ENCODE data around the gene IL21R. TPM values are rescaled to one million over a fixed set of nuclear protein-coding genes. Genes with fewer than 3 reads are reported as not detected.

The IL21R gene
- total RNA-seq, 3 donors from 2014 or later (not counting 1 experiment from before 2014, with no cell fraction given) = 24.3 to 45.7 (median 26.5) TPM

GRCh38 chr16:27383556-27384243 is 18.3 kb upstream of the IL21R start:
- no peaks in the 10 kb centered on the region for H3K9me3 ChIP-seq (ENCODE audit: control insufficient read depth, insufficient read depth, low read length)
- Mint-ChIP-seq H3K27ac (peak overlapping the region; percentile 66 to 81), H3K4me1 (peaks cover 11 to 12% of the 10 kb centered on the region in 2 donors), H3K27me3 (ENCODE audit: low read depth in 2 of 2) (peaks cover 0 to 2% of the 10 kb centered on the region in 2 donors), H3K36me3 (peaks cover 9% of the 10 kb centered on the region), H3K4me3 (no peak overlapping the region), H3K9me3 (peaks cover 2 to 6% of the 10 kb centered on the region in 2 donors)
- no peaks in the 10 kb centered on the region for H3K27me3 ChIP-seq (ENCODE audit: control insufficient read depth, insufficient read depth, low read length)
- H3K4me3 ChIP-seq (ENCODE audit: low read length) = no peak overlapping the region
- DNase-seq = peak; percentile 2 to 64
- no peak overlapping the region for H3K27ac ChIP-seq (ENCODE audit: low read length)
- TF ChIP-seq CTCF (IDR thresholded peaks at IDR 0.05) = no peak
- no peaks in the 10 kb centered on the region for H3K36me3 ChIP-seq (ENCODE audit: control insufficient read depth, insufficient read depth, low read length)
- H3K4me1 ChIP-seq (ENCODE audit: control insufficient read depth, insufficient read depth, low read length) = peaks cover 48% of the 10 kb centered on the region
- ATAC-seq = peak in 1 of 3 donors; percentile 36
- intact Hi-C loops (cut with micrococcal nuclease) = no loop called here
- WGBS (ENCODE audit: insufficient coverage) = 71% methylated on average over 15 of the region's 15 CpGs

- TF ChIP-seq CTCF (IDR thresholded peaks at IDR 0.05) = no peak
- intact Hi-C loops (cut with micrococcal nuclease) = no loop called here
- Mint-ChIP-seq H3K4me3 (no peak overlapping the region), H3K4me1 (peaks cover 11 to 12% of the 10 kb centered on the region in 2 donors), H3K27ac (peak overlapping the region; percentile 66 to 81), H3K27me3 (ENCODE audit: low read depth in 2 of 2) (peaks cover 0 to 2% of the 10 kb centered on the region in 2 donors), H3K9me3 (peaks cover 2 to 6% of the 10 kb centered on the region in 2 donors), H3K36me3 (peaks cover 9% of the 10 kb centered on the region)
- Histone ChIP-seq H3K27ac (ENCODE audit: low read length) (no peak overlapping the region), H3K9me3 (ENCODE audit: control insufficient read depth, insufficient read depth, low read length) (no peaks in the 10 kb centered on the region), H3K27me3 (ENCODE audit: control insufficient read depth, insufficient read depth, low read length) (no peaks in the 10 kb centered on the region), H3K36me3 (ENCODE audit: control insufficient read depth, insufficient read depth, low read length) (no peaks in the 10 kb centered on the region), H3K4me3 (ENCODE audit: low read length) (no peak overlapping the region), H3K4me1 (ENCODE audit: control insufficient read depth, insufficient read depth, low read length) (peaks cover 43% of the 10 kb centered on the region)
- 49% methylated on average over 5 of the region's 5 CpGs for WGBS (ENCODE audit: insufficient coverage)
- DNase-seq (peak in 1 of 2 donors; percentile 49), ATAC-seq (peak in 2 of 3 donors; percentile 26 to 47)
These were observed 17.5 kb upstream of the IL21R start for GRCh38 chr16:27384425-27384824.

GRCh38 chr16:27385398-27385797 is 16.6 kb upstream of the IL21R start:
- ATAC-seq (no peak), DNase-seq (no peak)
- peaks cover 11 to 12% of the 10 kb centered on the region in 2 donors for H3K4me1 Mint-ChIP-seq
- H3K27me3 Mint-ChIP-seq (ENCODE audit: low read depth in 2 of 2) = peaks cover 0 to 2% of the 10 kb centered on the region in 2 donors
- H3K27ac ChIP-seq (ENCODE audit: low read length) = no peak overlapping the region
- TF ChIP-seq CTCF (IDR thresholded peaks at IDR 0.05) = no peak
- no peak overlapping the region for H3K27ac Mint-ChIP-seq
- intact Hi-C loops (cut with micrococcal nuclease) = no loop called here
- no peaks in the 10 kb centered on the region for H3K9me3 ChIP-seq (ENCODE audit: control insufficient read depth, insufficient read depth, low read length)
- H3K27me3 ChIP-seq (ENCODE audit: control insufficient read depth, insufficient read depth, low read length) = no peaks in the 10 kb centered on the region
- no peak overlapping the region for H3K4me3 Mint-ChIP-seq
- H3K36me3 ChIP-seq (ENCODE audit: control insufficient read depth, insufficient read depth, low read length) = no peaks in the 10 kb centered on the region
- H3K4me1 ChIP-seq (ENCODE audit: control insufficient read depth, insufficient read depth, low read length) = peaks cover 43% of the 10 kb centered on the region
- H3K36me3 Mint-ChIP-seq = peaks cover 9% of the 10 kb centered on the region
- peaks cover 2 to 6% of the 10 kb centered on the region in 2 donors for H3K9me3 Mint-ChIP-seq
- no peak overlapping the region for H3K4me3 ChIP-seq (ENCODE audit: low read length)
- WGBS (ENCODE audit: insufficient coverage) = 93% methylated on average over 6 of the region's 7 CpGs
